ENCODE measurements around the gene FARP2. TPM values are rescaled to one million over a fixed set of nuclear protein-coding genes. Genes with fewer than 3 reads are reported as not detected.

Gene FARP2, protein sequence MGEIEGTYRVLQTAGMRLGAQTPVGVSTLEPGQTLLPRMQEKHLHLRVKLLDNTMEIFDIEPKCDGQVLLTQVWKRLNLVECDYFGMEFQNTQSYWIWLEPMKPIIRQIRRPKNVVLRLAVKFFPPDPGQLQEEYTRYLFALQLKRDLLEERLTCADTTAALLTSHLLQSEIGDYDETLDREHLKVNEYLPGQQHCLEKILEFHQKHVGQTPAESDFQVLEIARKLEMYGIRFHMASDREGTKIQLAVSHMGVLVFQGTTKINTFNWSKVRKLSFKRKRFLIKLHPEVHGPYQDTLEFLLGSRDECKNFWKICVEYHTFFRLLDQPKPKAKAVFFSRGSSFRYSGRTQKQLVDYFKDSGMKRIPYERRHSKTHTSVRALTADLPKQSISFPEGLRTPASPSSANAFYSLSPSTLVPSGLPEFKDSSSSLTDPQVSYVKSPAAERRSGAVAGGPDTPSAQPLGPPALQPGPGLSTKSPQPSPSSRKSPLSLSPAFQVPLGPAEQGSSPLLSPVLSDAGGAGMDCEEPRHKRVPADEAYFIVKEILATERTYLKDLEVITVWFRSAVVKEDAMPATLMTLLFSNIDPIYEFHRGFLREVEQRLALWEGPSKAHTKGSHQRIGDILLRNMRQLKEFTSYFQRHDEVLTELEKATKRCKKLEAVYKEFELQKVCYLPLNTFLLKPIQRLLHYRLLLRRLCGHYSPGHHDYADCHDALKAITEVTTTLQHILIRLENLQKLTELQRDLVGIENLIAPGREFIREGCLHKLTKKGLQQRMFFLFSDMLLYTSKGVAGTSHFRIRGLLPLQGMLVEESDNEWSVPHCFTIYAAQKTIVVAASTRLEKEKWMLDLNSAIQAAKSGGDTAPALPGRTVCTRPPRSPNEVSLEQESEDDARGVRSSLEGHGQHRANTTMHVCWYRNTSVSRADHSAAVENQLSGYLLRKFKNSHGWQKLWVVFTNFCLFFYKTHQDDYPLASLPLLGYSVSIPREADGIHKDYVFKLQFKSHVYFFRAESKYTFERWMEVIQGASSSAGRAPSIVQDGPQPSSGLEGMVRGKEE
- 10 to 100 TPM; 30.1 to 44.2 TPM for total RNA-seq

GRCh38 chr2:241355983-241356870 is at the start of gene FARP2:
Gene FARP2, plus strand, starts transcription at chr2:241356285. Its CDS starts 16,823 bp downstream, at chr2:241373108.
- ATAC-seq (peak; percentile 92), DNase-seq (peak; percentile 100)
- intact Hi-C loops (cut with DNase I), result no loop called here
- Histone ChIP-seq H3K27ac (peak within 1 kb of the TSS; percentile 82 to 92 (median 90)), H3K36me3 (replicated peaks in 1 of 2; ENCODE audit: insufficient read depth in 1 of 2, low read depth in 2 of 2) (peaks cover 0 to 10% of the 10 kb centered on the region in 2 donors), H3K9me3 (no peaks in the 10 kb centered on the region), H3K27me3 (no peaks in the 10 kb centered on the region), H3K4me1 (peaks cover 50% of the 10 kb centered on the region), H3K4me3 (peak within 1 kb of the TSS; percentile 42 to 72)
- WGBS, 2 donors, result 0 to 2% methylated on average over 24 to 75 of the region's 101 CpGs
- no peak for TF ChIP-seq CTCF (IDR thresholded peaks at IDR 0.05)
- TF ChIP-seq POLR2A (IDR thresholded peaks at IDR 0.05), result peak; percentile 56 to 89 (median 66)

GRCh38 chr2:241307055-241307454 is 49.0 kb upstream of the FARP2 start:
- no peak overlapping the region for H3K27ac ChIP-seq
- H3K4me3 ChIP-seq, result no peak overlapping the region
- DNase-seq, result no peak
- intact Hi-C loops (cut with DNase I), result no loop called here
- no peaks in the 10 kb centered on the region for H3K27me3 ChIP-seq
- H3K36me3 ChIP-seq (replicated peaks in 1 of 2; ENCODE audit: insufficient read depth in 1 of 2, low read depth in 2 of 2), result no peaks in the 10 kb centered on the region
- no peaks in the 10 kb centered on the region for H3K9me3 ChIP-seq
- TF ChIP-seq POLR2A (IDR thresholded peaks at IDR 0.05) (no peak), CTCF (IDR thresholded peaks at IDR 0.05) (no peak)
- peaks cover 57% of the 10 kb centered on the region for H3K4me1 ChIP-seq
- WGBS, 2 donors, result 53 to 66% methylated on average over 6 of the region's 6 CpGs
- ATAC-seq, result no peak

DNA sequence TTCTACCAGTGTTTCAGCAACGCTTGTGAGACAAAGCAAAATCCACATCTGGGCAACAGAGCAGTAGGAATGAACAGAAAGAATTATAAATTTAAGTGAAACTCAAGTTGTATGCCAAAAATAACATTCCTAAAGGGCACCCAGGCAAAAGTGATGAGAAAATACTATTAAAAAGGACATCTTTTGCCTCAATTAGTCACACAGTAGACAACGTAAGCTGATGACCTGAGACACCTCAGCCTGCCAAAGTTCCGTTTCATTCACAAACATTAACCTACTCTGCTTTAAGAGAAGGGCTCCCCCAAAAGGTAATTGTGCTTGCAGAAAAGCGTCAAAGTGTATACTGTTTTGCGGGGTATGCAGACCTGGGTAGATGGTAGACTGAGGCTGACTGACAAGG is 47.8 kb upstream of the FARP2 start:
- TF ChIP-seq POLR2A (IDR thresholded peaks at IDR 0.05) (no peak), CTCF (IDR thresholded peaks at IDR 0.05) (no peak)
- Histone ChIP-seq H3K36me3 (replicated peaks in 1 of 2; ENCODE audit: insufficient read depth in 1 of 2, low read depth in 2 of 2) (no peaks in the 10 kb centered on the region), H3K4me3 (no peak overlapping the region), H3K27ac (peak overlapping the region in 1 of 4 donors; percentile 57), H3K9me3 (no peaks in the 10 kb centered on the region), H3K27me3 (no peaks in the 10 kb centered on the region), H3K4me1 (peaks cover 55% of the 10 kb centered on the region)
- intact Hi-C loops (cut with DNase I), result no loop called here
- no peak for DNase-seq
- ATAC-seq, result no peak
- 69 to 78% methylated on average over 5 of the region's 5 CpGs for WGBS, 2 donors

GRCh38 chr2:241308832-241309500 is 47.1 kb upstream of the FARP2 start:
- H3K4me3 ChIP-seq, result no peak overlapping the region
- TF ChIP-seq CTCF (IDR thresholded peaks at IDR 0.05), result no peak
- no peak for TF ChIP-seq POLR2A (IDR thresholded peaks at IDR 0.05)
- H3K27me3 ChIP-seq, result no peaks in the 10 kb centered on the region
- no peak for ATAC-seq
- no peaks in the 10 kb centered on the region for H3K9me3 ChIP-seq
- no peak for DNase-seq
- intact Hi-C loops (cut with DNase I), result no loop called here
- H3K36me3 ChIP-seq (replicated peaks in 1 of 2; ENCODE audit: insufficient read depth in 1 of 2, low read depth in 2 of 2), result no peaks in the 10 kb centered on the region
- peak overlapping the region; percentile 8 to 72 (median 34) for H3K27ac ChIP-seq
- peaks cover 55% of the 10 kb centered on the region for H3K4me1 ChIP-seq
- WGBS, 2 donors, result 37 to 38% methylated on average over 18 of the region's 18 CpGs

Measured in body of pancreas (tissue), 4 donors.